ENCODE data around the gene FPR2.

Gene FPR2

DNA sequence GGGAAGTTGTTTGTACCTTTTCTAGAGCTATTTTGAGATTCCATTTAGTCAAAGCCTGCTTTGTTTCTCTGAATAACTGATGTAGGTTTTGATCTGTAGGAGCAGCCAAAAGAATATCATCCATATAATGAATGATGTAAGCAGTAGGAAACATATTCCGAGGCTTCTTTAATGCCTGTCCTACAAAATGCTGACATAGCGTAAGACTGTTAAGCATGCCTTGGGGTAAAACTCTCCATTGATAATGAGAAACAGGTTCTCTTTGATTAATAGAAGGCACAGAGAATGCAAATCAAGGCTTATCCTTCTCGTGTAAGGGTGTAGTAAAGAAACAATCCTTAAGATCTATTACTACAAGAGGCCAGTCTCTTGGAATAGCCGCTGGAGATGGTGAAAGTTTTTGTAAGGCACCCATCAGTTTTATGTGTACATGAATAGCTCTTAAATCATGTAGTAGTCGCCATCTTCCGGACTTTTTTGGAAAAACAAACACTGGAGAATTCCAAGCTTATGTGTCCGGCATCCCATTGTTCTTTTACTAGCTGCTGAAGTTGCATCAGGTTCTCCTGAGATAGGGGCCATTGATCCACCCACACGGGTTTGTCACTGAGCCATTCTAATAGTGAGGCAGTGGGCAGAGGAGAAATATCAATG is 47.5 kb downstream of the FPR2 start:
- TF ChIP-seq, protein P1, sequence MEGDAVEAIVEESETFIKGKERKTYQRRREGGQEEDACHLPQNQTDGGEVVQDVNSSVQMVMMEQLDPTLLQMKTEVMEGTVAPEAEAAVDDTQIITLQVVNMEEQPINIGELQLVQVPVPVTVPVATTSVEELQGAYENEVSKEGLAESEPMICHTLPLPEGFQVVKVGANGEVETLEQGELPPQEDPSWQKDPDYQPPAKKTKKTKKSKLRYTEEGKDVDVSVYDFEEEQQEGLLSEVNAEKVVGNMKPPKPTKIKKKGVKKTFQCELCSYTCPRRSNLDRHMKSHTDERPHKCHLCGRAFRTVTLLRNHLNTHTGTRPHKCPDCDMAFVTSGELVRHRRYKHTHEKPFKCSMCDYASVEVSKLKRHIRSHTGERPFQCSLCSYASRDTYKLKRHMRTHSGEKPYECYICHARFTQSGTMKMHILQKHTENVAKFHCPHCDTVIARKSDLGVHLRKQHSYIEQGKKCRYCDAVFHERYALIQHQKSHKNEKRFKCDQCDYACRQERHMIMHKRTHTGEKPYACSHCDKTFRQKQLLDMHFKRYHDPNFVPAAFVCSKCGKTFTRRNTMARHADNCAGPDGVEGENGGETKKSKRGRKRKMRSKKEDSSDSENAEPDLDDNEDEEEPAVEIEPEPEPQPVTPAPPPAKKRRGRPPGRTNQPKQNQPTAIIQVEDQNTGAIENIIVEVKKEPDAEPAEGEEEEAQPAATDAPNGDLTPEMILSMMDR (conservative IDR thresholded peaks at IDR 0.05; ENCODE audit: control insufficient read depth, insufficient read depth, low read depth, low read length), result peak; percentile 43
- peak; percentile 69 for DNase-seq (ENCODE audit: low read depth)
- H3K4me3 ChIP-seq (ENCODE audit: control insufficient read depth, low read depth, low read length), result no peak overlapping the region

- no peak for DNase-seq (ENCODE audit: low read depth)
- H3K4me3 ChIP-seq (ENCODE audit: control insufficient read depth, low read depth, low read length), result no peak overlapping the region
- TF ChIP-seq, protein P1 (conservative IDR thresholded peaks at IDR 0.05; ENCODE audit: control insufficient read depth, insufficient read depth, low read depth, low read length), result no peak
Measured at GRCh38 chr19:51809787-51810186, 48.8 kb downstream of the FPR2 start.

- peak; percentile 10 for DNase-seq (ENCODE audit: low read depth)
- H3K4me3 ChIP-seq (ENCODE audit: control insufficient read depth, low read depth, low read length), result no peak overlapping the region
- TF ChIP-seq, protein P1 (conservative IDR thresholded peaks at IDR 0.05; ENCODE audit: control insufficient read depth, insufficient read depth, low read depth, low read length), result no peak
Measured at GRCh38 chr19:51810223-51810622, 49.2 kb downstream of the FPR2 start.

DNA sequence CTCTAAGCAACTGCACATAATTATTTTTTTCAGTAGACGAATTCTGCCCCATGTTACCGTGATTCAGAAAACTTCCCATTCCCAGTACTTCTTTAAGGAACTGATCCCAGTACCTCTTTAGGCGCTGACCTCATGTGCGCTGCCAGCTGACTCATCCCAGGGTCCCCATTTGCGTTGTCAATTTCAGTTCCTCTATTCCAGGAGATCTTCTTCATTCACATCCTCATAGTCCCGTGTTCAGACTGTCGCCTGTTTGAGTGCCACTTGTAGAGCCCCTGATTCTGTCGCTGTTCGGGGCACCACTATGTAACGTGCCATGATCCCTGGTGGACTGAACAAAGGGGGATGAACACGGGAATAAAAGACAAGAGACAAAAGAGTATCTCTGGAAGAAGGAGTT is 50.4 kb downstream of the FPR2 start:
- TF ChIP-seq, protein P1 (conservative IDR thresholded peaks at IDR 0.05; ENCODE audit: control insufficient read depth, insufficient read depth, low read depth, low read length), result no peak
- DNase-seq (ENCODE audit: low read depth), result no peak

GRCh38 chr19:51815043-51815442 is 54.1 kb downstream of the FPR2 start:
- H3K4me3 ChIP-seq (ENCODE audit: control insufficient read depth, low read depth, low read length), result no peak overlapping the region
- DNase-seq (ENCODE audit: low read depth), result no peak
- TF ChIP-seq, protein P1 (conservative IDR thresholded peaks at IDR 0.05; ENCODE audit: control insufficient read depth, insufficient read depth, low read depth, low read length), result no peak

More for the DNA sequence above, 50.4 kb downstream of the FPR2 start:
- H3K4me3 ChIP-seq (ENCODE audit: control insufficient read depth, low read depth, low read length), result no peak overlapping the region

GRCh38 chr19:51816711-51817110 is 55.7 kb downstream of the FPR2 start:
- DNase-seq (ENCODE audit: low read depth), result no peak
- H3K4me3 ChIP-seq (ENCODE audit: control insufficient read depth, low read depth, low read length), result no peak overlapping the region
- TF ChIP-seq, protein P1 (conservative IDR thresholded peaks at IDR 0.05; ENCODE audit: control insufficient read depth, insufficient read depth, low read depth, low read length), result no peak

Measured in fibroblast of mammary gland (primary cell).